HEK293 (cell line): Measurements from ENCODE around the gene C1QTNF9B.
A peak's percentile ranks its signal among the peaks of the same experiment; 100 is the strongest.

Experiments
- BCL11B ChIP-seq: fragments of 450-650 bp; formaldehyde crosslinking; IDR thresholded peaks from 2 replicates; pipeline ENCODE4 v1.5.1; 2016; ENCODE audit warnings: low read depth, missing biosample characterization, missing genetic modification characterization
- HOXA7 ChIP-seq: sonication (generic); formaldehyde crosslinking; IDR thresholded peaks from 2 replicates; pipeline ENCODE4 v1.8.1; 2022; ENCODE audit warnings: missing genetic modification reagents, borderline replicate concordance
- PRDM4 ChIP-seq: fragments of 450-650 bp; formaldehyde crosslinking; IDR thresholded peaks from 2 replicates; pipeline ENCODE4 v1.5.1; 2017; ENCODE audit warnings: missing biosample characterization, missing genetic modification characterization
- SCRT1 ChIP-seq: fragments of 450-650 bp; formaldehyde crosslinking; IDR thresholded peaks from 2 replicates; pipeline ENCODE4 v1.5.1; 2016; ENCODE audit warnings: missing biosample characterization, missing genetic modification characterization, borderline replicate concordance
- TRIM28 ChIP-seq: IDR thresholded peaks from 2 replicates; pipeline ENCODE4 v1.6.1; 2011; ENCODE audit warnings: low read length, control low read depth, borderline replicate concordance
- TSHZ1 ChIP-seq: fragments of 450-650 bp; formaldehyde crosslinking; IDR thresholded peaks from 2 replicates; pipeline ENCODE4 v1.5.1; 2016; ENCODE audit warnings: missing biosample characterization, missing genetic modification characterization, borderline replicate concordance
- YY1 ChIP-seq: fragments of 450-650 bp; formaldehyde crosslinking; IDR thresholded peaks from 2 replicates; pipeline ENCODE4 v1.5.1; 2018; ENCODE audit warnings: missing biosample characterization, missing genetic modification characterization
- YY2 ChIP-seq: fragments of 450-650 bp; formaldehyde crosslinking; IDR thresholded peaks from 2 replicates; pipeline ENCODE4 v1.5.1; 2016; ENCODE audit warnings: missing biosample characterization, missing genetic modification characterization
- ZBTB1 ChIP-seq: fragments of 450-650 bp; formaldehyde crosslinking; IDR thresholded peaks from 2 replicates; pipeline ENCODE4 v1.5.1; 2016; ENCODE audit warnings: missing biosample characterization, missing genetic modification characterization
- ZBTB10 ChIP-seq: fragments of 450-650 bp; formaldehyde crosslinking; IDR thresholded peaks from 2 replicates; pipeline ENCODE4 v1.5.1; 2016; ENCODE audit warnings: missing biosample characterization, missing genetic modification characterization
- ZBTB21 ChIP-seq: fragments of 450-650 bp; formaldehyde crosslinking; IDR thresholded peaks from 2 replicates; pipeline ENCODE4 v1.5.1; 2017; ENCODE audit warnings: missing biosample characterization, missing genetic modification characterization
- ZNF112 ChIP-seq: fragments of 450-650 bp; formaldehyde crosslinking; IDR thresholded peaks from 2 replicates; pipeline ENCODE4 v1.5.0; 2017; ENCODE audit warnings: missing biosample characterization, missing genetic modification characterization
- ZNF184 ChIP-seq: fragments of 450-650 bp; IDR thresholded peaks from 2 replicates; pipeline ENCODE4 v1.5.1; 2018; ENCODE audit warnings: missing biosample characterization, mild to moderate bottlenecking, missing genetic modification characterization
- ZNF223 ChIP-seq: fragments of 450-650 bp; formaldehyde crosslinking; IDR thresholded peaks from 2 replicates; pipeline ENCODE4 v1.5.1; 2016; ENCODE audit warnings: missing biosample characterization, missing genetic modification characterization
- ZNF239 ChIP-seq: fragments of 450-650 bp; formaldehyde crosslinking; IDR thresholded peaks from 2 replicates; pipeline ENCODE4 v1.5.1; 2016; ENCODE audit warnings: missing biosample characterization, missing genetic modification characterization
- ZNF335 ChIP-seq: fragments of 450-650 bp; formaldehyde crosslinking; conservative IDR thresholded peaks from 2 replicates; pipeline ENCODE4 v1.5.1; 2016; ENCODE audit warnings: missing biosample characterization, missing genetic modification characterization
- ZNF37A ChIP-seq: fragments of 450-650 bp; IDR thresholded peaks from 2 replicates; pipeline ENCODE4 v1.5.1; 2018; ENCODE audit warnings: missing biosample characterization, missing genetic modification characterization
- ZNF433 ChIP-seq: fragments of 450-650 bp; formaldehyde crosslinking; IDR thresholded peaks from 2 replicates; pipeline ENCODE4 v1.5.1; 2016; ENCODE audit warnings: missing biosample characterization, missing genetic modification characterization, low read depth
- ZNF473 ChIP-seq: fragments of 450-650 bp; formaldehyde crosslinking; IDR thresholded peaks from 2 replicates; pipeline ENCODE4 v1.5.1; 2017; ENCODE audit warnings: missing biosample characterization, missing genetic modification characterization
- ZNF510 ChIP-seq: fragments of 450-650 bp; formaldehyde crosslinking; IDR thresholded peaks from 2 replicates; pipeline ENCODE4 v1.5.1; 2018; ENCODE audit warnings: mild to moderate bottlenecking, missing genetic modification characterization, missing biosample characterization; ENCODE audit not compliant: insufficient replicate concordance
- ZNF513 ChIP-seq: fragments of 450-650 bp; IDR thresholded peaks from 2 replicates; pipeline ENCODE4 v1.5.1; 2018; ENCODE audit warnings: missing biosample characterization, missing genetic modification characterization
- ZNF521 ChIP-seq: fragments of 450-650 bp; formaldehyde crosslinking; IDR thresholded peaks from 2 replicates; pipeline ENCODE4 v1.5.1; 2017; ENCODE audit warnings: missing biosample characterization, mild to moderate bottlenecking, missing genetic modification characterization
- ZNF530 ChIP-seq: fragments of 450-650 bp; formaldehyde crosslinking; IDR thresholded peaks from 2 replicates; pipeline ENCODE4 v1.5.1; 2016; ENCODE audit warnings: low read depth, missing biosample characterization, missing genetic modification characterization
- ZNF548 ChIP-seq: fragments of 450-650 bp; formaldehyde crosslinking; IDR thresholded peaks from 2 replicates; pipeline ENCODE4 v1.5.1; 2016; ENCODE audit warnings: missing biosample characterization, missing genetic modification characterization
- ZNF660 ChIP-seq: fragments of 450-650 bp; IDR thresholded peaks from 2 replicates; pipeline ENCODE4 v1.5.1; 2018; ENCODE audit warnings: missing biosample characterization, mild to moderate bottlenecking, missing genetic modification characterization
- ZNF707 ChIP-seq: fragments of 450-650 bp; formaldehyde crosslinking; IDR thresholded peaks from 2 replicates; pipeline ENCODE4 v1.5.1; 2016; ENCODE audit warnings: missing biosample characterization, missing genetic modification characterization
- ZNF76 ChIP-seq: fragments of 450-650 bp; formaldehyde crosslinking; IDR thresholded peaks from 2 replicates; pipeline ENCODE4; 2016; ENCODE audit warnings: low read depth, missing biosample characterization, missing genetic modification characterization, borderline replicate concordance
- ZNF837 ChIP-seq: fragments of 450-650 bp; formaldehyde crosslinking; IDR thresholded peaks from 2 replicates; pipeline ENCODE4 v1.5.1; 2016; ENCODE audit warnings: missing biosample characterization, missing genetic modification characterization
- ZSCAN16 ChIP-seq: fragments of 450-650 bp; formaldehyde crosslinking; IDR thresholded peaks from 2 replicates; pipeline ENCODE4 v1.5.1; 2016; ENCODE audit warnings: missing biosample characterization, missing genetic modification characterization

The C1QTNF9B gene

GRCh38 chr13:23888658-23889614, 8.4 kb downstream of the C1QTNF9B start, which contains the start of gene MIPEP (continued):
- TF ChIP-seq ZNF660 (tag by site-specific recombination) (peak; percentile 47; the same call in 1 of the 2 replicates), ZNF239 (tag by site-specific recombination) (no peak), ZNF510 (tag by site-specific recombination) (no peak), ZSCAN16 (tag by site-specific recombination) (no peak), ZNF184 (tag by site-specific recombination) (no peak), ZNF521 (no peak), ZBTB1 (tag by site-specific recombination) (no peak), ZNF837 (tag by site-specific recombination) (no peak), ZBTB10 (tag by site-specific recombination) (no peak), YY1 (tag by site-specific recombination) (no peak), BCL11B (no peak), ZBTB21 (tag by site-specific recombination) (no peak), ZNF112 (tag by site-specific recombination) (no peak), ZNF76 (peak; percentile 75; the same call in 1 of the 2 replicates), ZNF37A (tag by site-specific recombination) (no peak), ZNF530 (tag by site-specific recombination) (no peak), ZNF513 (no peak), ZNF223 (tag by site-specific recombination) (no peak), PRDM4 (tag by site-specific recombination) (0 out of 2 replicates have a peak, but pooled peaks have one; percentile 8), ZNF433 (tag by site-specific recombination) (no peak), YY2 (tag by site-specific recombination) (no peak), ZNF548 (no peak), HOXA7 (CRISPR knock-in tag) (no peak), SCRT1 (tag by site-specific recombination) (no peak), TRIM28 (no peak), TSHZ1 (tag by site-specific recombination) (no peak; the same call in 1 of the 2 replicates), ZNF473 (tag by site-specific recombination) (no peak), ZNF335 (peak; percentile 43; the same call in 1 of the 2 replicates), ZNF707 (tag by site-specific recombination) (no peak)
